CD4-positive, alpha-beta T cell treated with Interleukin-17A for 4 hours (primary cell): ENCODE measurements around the gene CMTM2.
"Not testable (repeated sequence)": the region's sequence is repeated elsewhere in the genome, so short reads cannot be mapped to it uniquely, and the experiment has no call there.

ENCODE experiments used
- DNase-seq: peaks from one replicate; pipeline ENCODE4 v3.0.0-alpha.2; 2020; ENCODE audit warnings: mixed read lengths

Gene CMTM2

DNA sequence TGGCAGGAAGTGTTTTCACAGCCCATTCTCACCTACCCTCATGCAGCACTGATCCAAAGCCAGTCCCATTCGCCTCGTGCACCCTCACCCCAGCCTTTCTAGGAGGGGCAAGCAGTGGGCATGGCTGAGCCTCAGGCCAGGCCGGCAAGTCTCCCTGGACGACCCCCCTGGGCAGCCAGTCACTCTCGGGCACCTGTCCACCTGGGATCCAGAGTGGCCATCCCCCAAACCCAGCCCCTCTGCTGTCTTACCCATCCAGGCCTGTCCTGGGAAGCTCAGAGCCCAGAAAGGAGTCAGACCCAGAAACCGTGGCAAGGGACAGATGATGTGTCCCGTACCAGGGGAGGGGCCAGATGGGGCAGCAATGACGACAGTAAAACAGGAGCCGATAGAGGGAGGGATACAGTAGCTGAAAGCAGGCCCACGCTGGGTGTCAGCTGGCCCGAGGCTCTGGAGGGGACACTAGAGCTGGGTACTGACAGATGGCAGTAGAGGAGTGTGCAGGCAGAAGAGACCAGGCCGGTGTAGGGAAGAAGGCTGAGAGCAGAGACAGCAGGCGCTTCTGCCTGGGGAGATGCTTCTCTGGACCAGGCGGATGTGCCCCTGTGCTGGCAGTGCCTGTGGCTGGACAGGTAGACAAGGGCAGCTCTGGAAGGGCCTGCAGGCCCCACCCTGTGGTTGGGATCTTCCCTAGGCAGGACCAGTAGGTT, 31.0 kb downstream of the CMTM2 start:
- no peak for DNase-seq

DNA sequence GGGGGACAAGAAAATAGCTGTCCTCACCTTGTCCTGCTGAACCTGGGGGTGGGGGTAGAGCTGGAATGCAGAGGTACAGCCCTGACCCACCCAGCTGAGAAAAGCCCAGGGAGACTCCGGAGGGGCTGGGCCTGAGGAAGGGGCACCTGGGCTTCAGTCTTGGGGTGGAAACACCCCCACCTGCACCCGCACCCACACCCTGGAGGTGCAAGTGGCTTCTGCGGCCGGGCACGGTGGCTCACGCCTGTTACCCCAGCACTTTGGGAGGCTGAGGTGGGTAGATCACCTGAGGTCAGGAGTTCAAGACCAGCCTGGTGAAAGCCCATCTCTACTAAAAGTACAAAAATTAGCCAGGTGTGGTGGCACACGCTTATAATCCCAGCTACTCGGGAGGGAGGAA, 32.6 kb downstream of the CMTM2 start:
- not testable (repeated sequence) for DNase-seq

DNA sequence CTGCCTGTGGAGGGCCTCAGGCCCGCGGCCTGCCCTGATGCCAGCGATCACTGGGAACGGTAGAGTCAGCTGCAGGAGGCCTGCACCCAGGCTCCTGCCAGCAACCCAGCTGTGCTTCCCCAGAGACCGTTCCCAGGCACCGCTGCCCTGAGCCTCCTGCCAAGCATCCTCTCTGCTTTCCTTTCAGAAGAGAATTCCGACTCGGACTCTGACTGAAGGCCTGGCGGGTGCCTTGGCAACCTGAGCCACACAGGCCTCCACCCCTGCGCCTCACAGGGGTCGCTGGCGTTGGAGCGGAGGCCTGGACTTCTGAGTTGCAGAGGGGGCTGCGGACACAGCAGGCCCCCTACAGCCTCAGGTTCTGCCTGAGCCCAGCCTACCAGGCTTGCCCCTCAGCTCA, 33.2 kb downstream of the CMTM2 start:
- DNase-seq = no peak

DNA sequence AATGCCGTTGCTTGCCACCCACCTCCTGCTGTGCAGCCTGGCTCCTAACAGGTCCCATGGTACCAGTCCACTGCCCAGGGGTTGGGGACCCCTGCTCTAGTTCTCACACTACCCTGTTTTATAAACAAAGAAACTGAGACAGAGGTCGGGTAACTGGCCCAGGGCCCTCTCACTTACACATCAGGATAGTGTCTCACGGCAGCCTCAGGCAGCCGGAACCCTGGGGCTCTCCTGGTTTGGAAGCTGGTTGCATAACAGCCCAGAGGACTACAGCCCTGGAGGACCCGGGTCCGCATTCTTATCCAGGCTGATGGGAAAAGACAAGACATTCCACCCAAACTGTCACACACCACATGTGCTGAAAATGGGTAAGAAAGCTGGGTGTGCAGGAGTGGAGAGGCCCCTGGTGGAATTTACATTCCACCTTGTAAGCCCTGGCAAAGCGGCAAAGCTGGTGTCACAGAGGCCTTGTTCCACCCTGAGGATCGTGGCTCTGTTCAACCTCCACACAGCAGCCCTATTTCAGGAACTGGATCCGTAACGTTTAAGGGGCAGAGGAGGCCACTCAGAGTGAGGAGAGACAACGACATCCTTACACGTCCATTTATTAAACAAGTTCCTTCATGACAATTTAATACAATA, 35.0 kb downstream of the CMTM2 start:
- no peak for DNase-seq

DNA sequence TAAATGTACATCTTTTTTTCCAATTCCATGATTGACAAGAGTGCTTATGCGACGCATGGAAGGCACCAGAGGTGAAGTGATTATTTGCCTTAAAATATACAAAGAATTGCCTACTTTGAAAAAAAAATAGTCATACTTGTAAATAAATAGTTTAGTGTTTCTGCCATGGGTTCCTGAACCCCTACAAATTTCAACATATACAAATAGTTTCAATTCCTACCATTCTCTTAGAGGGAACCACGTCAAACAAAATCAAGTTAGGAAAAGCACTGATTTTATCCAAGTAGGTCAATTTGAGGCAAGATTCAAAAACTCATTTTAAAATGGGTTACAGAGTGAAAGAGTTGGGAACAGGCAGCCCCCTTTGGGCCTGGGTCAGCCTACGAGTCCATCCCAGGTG, 36.9 kb downstream of the CMTM2 start:
- no peak for DNase-seq

DNA sequence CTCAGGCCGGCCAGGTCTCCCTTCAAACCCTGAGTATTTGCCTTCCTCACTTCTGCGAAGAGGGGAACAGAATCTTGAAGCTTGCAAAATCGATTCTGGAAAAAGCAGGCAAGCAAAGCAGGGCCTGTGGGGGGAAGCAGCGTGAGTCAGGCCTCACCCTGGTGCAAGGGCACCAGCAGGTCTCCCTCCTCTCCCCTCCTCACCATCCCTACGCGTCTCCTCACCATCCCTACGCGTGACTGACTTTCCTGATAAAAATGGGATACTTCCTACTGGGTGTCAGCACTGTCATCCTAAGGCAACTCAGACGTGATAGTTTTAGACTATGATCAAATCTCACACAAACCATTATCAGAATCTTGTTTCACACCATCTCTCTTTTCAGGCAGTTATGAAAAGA, 37.3 kb downstream of the CMTM2 start:
- DNase-seq = no peak

DNA sequence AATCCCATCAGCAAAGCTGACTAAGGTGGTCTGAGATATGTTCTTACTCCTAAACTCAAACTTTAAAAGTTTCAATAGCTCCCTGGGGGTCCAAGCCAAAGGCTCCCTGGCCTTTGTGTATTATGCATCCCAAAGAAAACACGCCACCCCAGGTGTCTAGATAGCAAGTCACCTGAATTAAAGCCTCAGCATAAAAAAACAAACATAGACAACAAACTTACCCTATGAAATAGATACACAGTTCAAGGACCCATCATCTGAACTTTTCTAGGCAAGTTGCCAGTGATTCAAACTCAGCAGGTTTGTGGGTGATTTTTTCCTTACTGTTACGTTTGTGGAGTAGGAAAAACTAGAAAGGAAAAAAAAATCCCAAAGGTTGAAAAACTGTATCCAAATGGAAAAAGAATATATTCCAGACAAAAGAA, 37.8 kb downstream of the CMTM2 start:
- no peak for DNase-seq

DNA sequence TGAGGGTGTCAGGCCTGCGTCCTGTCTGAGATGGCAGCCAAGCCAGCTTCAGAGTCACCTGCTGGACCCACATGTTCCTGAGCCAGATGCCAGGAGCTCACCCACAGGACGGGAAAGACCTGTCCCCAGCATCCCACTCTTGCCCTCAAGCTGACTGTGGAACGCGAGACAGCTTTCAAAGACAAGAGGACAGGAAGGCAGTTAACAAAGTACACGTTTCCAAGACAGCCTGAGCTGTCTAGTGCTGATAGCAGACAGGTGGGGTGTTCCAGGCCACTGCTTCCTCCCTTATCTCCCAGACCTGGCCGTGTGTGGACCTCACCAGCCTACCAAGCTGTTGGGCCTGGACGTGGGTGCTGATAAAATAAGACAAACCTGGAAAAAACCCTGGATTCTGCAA, 38.5 kb downstream of the CMTM2 start:
- DNase-seq = no peak

DNA sequence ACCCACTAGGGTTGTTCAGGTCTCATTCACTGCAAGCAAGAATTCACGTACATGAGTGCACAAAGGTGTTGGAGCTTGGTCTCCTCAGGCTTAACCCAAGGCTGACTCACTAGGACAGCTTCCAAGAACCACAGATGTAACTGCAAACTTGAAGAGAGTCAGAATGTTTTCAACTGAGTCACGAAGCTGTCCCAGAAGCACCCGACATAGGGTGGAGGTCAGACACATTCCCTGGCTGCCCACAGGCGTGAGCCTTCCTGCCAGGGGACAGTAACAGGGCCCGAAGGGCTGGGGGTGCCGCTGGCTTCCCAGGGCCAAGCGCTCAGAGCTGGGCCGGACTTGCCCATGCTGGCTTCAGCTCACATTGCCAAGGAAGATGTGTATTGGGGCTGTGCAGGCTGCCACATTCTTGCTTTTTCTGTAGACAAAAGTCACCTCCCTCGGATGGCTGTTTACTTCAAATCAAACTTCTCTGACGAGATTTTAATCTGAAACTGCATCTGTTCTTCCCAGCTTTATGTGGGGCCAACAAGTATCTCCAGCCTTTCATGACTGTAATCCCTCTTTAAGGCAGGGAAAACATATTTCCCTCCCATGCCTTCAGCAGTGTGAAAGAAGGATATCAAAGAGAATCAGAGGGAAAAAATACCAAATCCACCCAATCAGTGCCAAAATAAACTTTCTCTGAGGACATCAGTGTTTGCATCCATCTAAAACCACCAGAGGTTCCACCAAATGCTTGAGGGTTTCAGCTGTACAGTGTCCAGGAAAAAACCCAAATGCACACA, 39.5 kb downstream of the CMTM2 start:
- no peak for DNase-seq

DNA sequence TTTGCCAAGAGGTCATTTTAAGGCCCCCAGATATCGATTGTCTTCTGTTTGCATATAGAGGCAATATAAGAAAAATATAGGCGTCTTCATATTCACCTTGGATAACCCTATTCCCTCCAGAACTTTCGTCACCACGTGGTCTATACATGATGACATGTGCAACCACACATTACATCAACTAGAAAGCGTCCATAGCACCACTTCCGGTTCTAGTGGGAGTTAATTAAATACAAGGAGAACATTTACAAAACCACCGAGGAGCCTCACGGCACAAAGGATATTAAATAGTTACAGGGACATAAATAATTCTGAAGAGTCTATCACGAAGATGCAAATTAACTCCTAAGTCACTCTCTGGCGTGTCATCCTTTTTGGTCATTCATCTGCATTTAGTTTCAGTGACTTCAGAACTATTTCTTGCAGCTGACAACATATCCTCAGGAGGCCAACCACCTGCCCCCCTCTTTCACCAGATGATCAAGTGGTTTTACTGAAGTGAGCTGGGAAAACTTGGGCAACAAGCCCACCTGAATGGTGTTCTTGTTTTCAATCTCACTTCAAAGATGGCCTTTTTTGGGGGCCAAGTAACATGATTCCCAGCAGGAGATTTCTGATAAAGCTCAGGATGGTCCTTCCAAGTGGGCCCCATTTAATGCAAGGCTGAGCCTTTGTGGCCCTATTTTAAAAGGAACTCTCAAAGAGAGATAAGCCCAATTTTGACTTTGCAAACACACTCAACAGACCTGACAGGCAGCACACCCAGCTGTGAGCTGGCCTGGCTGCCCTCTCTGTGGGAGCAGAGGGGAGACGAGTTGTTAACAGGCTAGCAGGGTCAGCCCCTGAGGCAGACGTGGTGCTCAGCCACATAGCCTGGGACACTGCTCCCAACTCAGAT, 40.5 kb downstream of the CMTM2 start:
- DNase-seq = no peak

DNA sequence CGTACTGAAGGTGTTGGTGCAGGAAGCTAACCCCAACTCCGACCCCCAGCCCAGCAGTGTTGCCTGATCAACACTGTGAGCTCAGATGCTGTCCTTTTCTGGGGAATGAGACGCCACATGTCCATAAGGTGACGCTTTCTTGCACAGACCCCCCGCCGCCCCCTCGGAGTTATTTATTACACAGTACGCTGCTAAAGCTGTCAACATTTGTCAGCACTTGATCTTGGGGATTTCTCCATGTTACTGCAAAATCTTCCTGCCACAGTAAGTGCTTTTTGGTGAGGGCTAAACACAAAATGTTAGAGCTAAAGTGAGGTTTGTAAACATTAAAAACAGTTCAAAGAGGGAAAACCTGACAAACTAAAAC, 41.1 kb downstream of the CMTM2 start:
- DNase-seq = no peak

DNA sequence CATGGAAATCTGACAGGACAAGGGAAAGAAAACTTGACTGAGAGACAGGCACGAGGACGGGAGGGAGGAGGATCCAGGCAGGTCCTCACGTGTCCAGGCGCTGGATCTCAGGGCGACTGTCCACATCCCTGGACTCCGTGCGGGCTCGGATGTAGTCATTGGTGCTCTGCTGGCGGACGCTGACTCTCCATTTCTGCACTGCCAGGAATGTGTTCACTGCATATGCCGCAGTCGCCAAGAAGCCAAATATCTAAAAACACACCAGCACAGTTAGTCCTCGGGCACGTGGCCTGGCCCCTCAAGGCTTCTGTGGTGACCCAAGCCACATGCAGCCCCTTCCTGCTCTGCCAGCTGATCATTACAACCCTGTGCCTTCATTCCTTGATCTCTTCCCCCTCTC, 42.7 kb downstream of the CMTM2 start:
- no peak for DNase-seq

DNA sequence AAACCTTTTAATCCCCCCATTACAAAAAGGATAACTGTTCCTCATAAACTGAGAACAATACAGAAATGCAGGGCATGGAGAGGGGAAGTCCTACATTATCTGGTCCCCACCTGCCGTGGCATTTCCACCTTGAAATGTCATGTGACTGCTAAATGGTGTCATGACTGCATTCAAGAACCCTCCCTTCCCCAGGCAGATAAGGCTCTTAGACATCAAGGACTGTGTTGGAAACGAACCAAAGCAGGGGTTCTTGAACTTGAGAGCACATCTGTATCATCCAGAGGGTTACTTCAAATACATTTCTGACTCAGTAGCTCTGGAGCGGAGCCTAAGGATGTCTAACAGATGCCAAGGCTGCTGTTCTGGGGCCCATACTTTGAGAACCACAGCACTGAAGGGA, 43.6 kb downstream of the CMTM2 start:
- DNase-seq = no peak

DNA sequence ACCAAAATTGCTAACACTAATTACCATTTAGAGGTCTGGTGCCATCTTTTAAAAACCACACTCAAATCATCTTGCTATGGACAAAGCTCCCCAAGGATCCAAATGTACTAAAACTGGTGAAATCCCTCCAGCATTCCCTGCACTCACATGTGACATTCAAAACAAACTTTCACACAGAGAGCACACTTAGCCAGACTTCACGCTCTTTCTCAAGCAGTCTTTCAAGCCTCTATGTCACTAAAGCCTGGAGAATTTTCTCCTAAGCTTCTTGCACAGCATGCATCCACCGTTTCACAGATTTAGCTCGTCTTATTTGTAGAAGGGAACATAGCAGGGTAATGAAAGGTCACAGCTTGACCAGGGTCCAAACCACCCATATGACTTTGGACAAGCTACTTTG, 44.5 kb downstream of the CMTM2 start:
- no peak for DNase-seq

DNA sequence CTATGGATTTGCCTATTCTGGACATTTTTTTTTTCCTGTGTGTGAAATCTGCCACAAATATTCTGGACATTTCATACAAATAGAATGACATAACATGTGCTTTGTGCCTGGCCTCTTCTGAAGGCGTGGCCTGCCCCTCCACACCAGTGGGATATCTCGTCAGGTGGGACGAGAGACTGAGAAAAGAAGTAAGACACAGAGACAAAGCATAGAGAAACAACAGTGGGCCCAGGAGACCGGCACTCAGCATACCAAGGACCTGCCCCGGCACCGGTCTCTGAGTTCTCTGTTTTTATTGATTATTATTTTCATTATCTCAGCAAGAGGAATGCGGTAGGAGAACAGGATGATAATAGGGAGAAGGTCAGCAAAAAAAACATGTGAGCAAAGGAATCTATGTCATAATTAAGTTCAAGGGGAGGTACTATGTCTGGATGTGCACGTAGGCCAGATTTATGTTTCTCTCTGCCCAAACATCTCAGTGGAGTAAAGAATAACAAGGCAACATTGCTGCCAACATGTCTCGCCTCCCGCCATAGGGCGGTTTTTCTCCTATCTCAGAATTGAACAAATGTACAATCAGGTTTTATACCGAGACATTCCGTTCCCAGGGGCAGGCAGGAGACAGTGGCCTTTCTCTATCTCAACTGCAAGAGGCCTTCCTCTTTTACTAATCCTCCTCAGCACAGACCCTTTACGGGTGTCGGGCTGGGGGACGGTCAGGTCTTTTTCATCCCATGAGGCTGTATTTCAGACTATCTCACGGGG, 48.5 kb downstream of the CMTM2 start:
- not testable (repeated sequence) for DNase-seq

DNA sequence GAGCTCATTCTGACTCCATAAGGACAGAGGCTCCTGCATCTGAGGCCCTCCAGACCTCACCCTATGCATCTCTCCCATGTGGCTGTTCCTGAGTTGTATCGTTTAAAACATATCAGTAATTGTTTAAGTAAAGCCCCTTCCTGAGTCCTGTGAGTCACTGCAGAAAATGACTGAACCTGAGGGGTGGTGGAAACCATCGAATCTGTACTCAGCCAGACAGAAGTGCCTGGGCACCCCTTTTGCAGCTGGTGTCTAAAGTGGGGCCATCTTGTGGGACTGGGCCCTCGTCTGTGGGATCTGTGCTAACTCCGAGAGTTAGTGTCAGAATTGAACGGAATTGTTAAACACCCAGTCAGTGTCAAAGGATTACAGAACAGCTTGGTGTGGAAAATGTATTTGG, 50.6 kb downstream of the CMTM2 start:
- DNase-seq = no peak

DNA sequence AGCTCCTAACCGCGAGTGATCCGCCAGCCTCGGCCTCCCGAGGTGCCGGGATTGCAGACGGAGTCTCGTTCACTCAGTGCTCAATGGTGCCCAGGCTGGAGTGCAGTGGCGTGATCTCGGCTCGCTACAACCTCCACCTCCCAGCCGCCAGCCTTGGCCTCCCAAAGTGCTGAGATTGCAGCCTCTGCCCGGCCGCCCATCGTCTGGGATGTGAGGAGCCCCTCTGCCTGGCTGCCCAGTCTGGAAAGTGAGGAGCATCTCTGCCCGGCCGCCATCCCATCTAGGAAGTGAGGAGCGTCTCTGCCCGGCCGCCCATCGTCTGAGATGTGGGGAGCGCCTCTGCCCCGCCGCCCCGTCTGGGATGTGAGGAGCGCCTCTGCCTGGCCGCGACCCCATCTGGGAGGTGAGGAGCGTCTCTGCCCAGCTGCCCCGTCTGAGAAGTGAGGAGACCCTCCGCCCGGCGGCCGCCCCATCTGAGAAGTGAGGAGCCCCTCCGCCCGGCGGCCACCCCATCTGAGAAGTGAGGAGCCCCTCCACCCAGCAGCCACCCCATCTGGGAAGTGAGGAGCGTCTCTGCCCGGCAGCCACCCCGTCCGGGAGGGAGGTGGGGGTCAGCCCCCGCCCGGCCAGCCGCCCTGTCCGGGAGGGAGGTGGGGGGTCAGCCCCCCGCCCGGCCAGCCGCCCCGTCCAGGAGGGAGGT, 51.4 kb downstream of the CMTM2 start:
- DNase-seq = not testable (repeated sequence)

DNA sequence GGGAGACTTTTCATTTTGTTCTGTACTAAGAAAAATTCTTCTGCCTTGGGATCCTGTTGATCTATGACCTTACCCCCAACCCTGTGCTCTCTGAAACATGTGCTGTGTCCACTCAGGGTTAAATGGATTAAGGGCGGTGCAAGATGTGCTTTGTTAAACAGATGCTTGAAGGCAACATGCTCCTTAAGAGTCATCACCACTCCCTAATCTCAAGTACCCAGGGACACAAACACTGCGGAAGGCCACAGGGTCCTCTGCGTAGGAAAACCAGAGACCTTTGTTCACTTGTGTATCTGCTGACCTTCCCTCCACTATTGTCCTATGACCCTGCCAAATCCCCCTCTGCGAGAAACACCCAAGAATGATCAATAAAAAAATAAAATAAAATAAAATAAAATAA, 52.3 kb downstream of the CMTM2 start:
- DNase-seq = not testable (repeated sequence)

DNA sequence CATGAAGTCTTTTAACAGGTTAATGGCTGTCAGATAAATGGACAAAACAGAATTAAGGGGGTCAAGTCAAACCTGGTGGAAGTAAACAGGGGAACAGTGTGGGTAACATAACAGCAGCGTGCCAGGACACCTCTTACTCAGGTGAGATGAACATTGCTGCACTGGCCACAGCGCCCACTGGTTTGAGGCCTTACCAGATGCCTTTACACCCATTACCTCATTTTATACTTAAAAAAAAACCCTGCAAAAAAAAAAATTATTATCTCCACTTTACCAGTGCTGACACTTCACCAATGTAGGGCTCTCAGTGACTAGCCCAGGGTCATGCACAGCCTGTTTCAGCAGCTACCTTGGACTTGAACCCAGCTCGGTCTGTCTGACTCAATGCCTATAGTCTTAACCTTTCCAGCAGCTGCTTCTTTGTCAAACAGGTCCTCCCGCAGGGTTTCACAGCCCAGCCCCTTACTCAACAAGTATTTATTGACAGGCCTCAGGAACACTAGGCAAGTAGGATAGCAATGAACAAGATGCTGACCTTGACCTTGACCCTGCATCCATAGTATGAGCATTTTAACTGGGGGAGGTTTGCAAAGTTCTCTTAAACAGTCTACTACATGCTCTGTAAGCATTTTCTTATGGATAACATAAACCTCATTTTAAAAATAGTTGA, 55.4 kb downstream of the CMTM2 start:
- no peak for DNase-seq

DNA sequence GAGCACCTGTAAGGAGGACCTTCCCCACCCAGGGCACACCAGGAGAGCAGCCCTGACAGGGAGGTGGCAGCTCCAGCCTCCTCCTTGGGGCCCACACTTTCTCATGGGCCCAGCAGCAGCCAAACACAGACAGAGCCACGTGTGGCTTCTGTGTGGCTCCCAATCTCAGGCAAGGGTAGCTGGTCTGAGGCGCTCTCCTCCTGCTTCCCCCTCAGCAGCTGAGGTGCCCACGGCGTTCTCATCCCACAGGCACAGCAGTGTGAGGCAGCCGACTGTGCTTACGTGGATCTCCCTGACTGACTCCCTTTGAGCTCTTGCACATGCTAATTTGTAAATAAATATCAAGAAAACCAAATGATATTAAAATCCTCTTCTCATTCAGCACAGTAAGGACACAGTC, 56.1 kb downstream of the CMTM2 start:
- no peak for DNase-seq

DNA sequence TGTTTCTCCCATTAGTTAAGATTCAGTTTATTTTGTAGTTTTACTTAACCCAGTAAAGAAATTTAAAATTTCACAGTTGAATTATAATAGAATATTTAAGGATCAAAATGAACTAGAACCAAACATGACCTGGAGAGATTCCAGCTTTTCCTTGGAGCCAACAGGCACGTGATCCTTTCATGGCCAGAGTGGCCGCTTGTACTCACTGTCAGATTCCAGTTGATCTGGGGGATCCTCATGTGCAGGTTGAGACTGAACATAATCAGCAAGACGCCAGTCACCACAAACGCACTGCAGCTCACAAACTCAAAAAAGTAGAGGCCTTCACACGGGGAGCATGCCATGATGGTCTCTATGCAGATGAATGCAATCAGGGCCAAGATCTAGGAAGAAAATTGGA, 56.9 kb downstream of the CMTM2 start:
- DNase-seq = no peak
